ENCODE results near the gene CALY. TPM values are rescaled to one million over a fixed set of nuclear protein-coding genes. Genes with fewer than 3 reads are reported as not detected.

The CALY gene
- total and polyA plus RNA-seq, 12 donors, result 0.55 to 30.7 (median 12.4) TPM; not detected in 4

GRCh38 chr10:133299224-133299623 is 37.5 kb downstream of the CALY start:
- TF ChIP-seq, protein P1, sequence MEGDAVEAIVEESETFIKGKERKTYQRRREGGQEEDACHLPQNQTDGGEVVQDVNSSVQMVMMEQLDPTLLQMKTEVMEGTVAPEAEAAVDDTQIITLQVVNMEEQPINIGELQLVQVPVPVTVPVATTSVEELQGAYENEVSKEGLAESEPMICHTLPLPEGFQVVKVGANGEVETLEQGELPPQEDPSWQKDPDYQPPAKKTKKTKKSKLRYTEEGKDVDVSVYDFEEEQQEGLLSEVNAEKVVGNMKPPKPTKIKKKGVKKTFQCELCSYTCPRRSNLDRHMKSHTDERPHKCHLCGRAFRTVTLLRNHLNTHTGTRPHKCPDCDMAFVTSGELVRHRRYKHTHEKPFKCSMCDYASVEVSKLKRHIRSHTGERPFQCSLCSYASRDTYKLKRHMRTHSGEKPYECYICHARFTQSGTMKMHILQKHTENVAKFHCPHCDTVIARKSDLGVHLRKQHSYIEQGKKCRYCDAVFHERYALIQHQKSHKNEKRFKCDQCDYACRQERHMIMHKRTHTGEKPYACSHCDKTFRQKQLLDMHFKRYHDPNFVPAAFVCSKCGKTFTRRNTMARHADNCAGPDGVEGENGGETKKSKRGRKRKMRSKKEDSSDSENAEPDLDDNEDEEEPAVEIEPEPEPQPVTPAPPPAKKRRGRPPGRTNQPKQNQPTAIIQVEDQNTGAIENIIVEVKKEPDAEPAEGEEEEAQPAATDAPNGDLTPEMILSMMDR (IDR thresholded peaks at IDR 0.05), result no peak
- TF ChIP-seq POLR2A (IDR thresholded peaks at IDR 0.05), result no peak
- intact Hi-C loops (cut with DNase I), result no loop called here

DNA sequence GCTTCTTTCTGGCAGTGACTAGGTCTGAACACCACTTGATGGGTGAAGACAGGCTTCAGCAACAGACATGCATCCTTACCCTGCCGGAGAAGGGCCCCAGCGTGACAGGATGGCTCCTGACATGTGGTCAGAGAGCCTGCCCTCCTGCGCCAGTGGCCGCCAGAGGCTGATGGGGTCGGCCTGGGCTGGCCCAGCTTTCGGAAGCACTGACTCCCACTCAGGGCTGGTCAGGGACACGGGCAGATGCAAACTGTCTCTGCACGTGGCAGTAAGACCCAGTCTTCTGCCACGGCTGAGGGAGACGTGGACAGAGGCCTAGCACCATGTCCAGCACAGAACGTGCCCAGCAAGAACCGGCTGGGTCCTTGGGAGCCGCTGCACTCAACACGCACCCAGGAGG is 38.2 kb downstream of the CALY start:
- peaks cover 0 to 87% of the 10 kb centered on the region in 2 donors for H3K36me3 ChIP-seq (replicated peaks in 1 of 2)
- WGBS, 4 donors, result 87 to 94% (median 90%) methylated on average over 5 to 14 of the region's 14 CpGs
- no peak for DNase-seq
- H3K27ac ChIP-seq, result no peak overlapping the region
- no peak overlapping the region for H3K4me3 ChIP-seq
- intact Hi-C loops (cut with DNase I), result no loop called here
- TF ChIP-seq, protein P1 (IDR thresholded peaks at IDR 0.05), result no peak
- TF ChIP-seq POLR2A (IDR thresholded peaks at IDR 0.05), result no peak
- H3K27me3 ChIP-seq, result no peaks in the 10 kb centered on the region
- H3K9me3 ChIP-seq (replicated peaks in 1 of 3), result no peaks in the 10 kb centered on the region
- H3K4me1 ChIP-seq (replicated peaks in 1 of 2), result peaks cover 0 to under 1% of the 10 kb centered on the region in 2 donors

More at GRCh38 chr10:133299224-133299623, 37.5 kb downstream of the CALY start:
- H3K9me3 ChIP-seq (replicated peaks in 1 of 3), result no peaks in the 10 kb centered on the region
- peaks cover 5 to 8% of the 10 kb centered on the region in 2 donors for H3K4me1 ChIP-seq (replicated peaks in 1 of 2)
- no peak for DNase-seq
- H3K36me3 ChIP-seq (replicated peaks in 1 of 2), result peaks cover 0 to 82% of the 10 kb centered on the region in 2 donors
- H3K27ac ChIP-seq, result no peak overlapping the region
- H3K4me3 ChIP-seq, result no peak overlapping the region
- WGBS, 4 donors, result 86 to 98% (median 95%) methylated on average over 8 to 10 of the region's 10 CpGs
- no peaks in the 10 kb centered on the region for H3K27me3 ChIP-seq

- DNase-seq, result no peak
- Histone ChIP-seq H3K4me3 (no peak overlapping the region), H3K9me3 (replicated peaks in 1 of 3) (no peaks in the 10 kb centered on the region), H3K4me1 (replicated peaks in 1 of 2) (no peaks in the 10 kb centered on the region), H3K27ac (no peak overlapping the region), H3K36me3 (replicated peaks in 1 of 2) (peaks cover 0 to 92% of the 10 kb centered on the region in 2 donors), H3K27me3 (no peaks in the 10 kb centered on the region)
- no peak for TF ChIP-seq POLR2A (IDR thresholded peaks at IDR 0.05)
- TF ChIP-seq, protein P1 (IDR thresholded peaks at IDR 0.05), result no peak
- 89 to 94% (median 90%) methylated on average over 8 to 10 of the region's 10 CpGs for WGBS, 4 donors
- intact Hi-C loops (cut with DNase I), result no loop called here
Measured at GRCh38 chr10:133297504-133297903, 39.2 kb downstream of the CALY start.

DNA sequence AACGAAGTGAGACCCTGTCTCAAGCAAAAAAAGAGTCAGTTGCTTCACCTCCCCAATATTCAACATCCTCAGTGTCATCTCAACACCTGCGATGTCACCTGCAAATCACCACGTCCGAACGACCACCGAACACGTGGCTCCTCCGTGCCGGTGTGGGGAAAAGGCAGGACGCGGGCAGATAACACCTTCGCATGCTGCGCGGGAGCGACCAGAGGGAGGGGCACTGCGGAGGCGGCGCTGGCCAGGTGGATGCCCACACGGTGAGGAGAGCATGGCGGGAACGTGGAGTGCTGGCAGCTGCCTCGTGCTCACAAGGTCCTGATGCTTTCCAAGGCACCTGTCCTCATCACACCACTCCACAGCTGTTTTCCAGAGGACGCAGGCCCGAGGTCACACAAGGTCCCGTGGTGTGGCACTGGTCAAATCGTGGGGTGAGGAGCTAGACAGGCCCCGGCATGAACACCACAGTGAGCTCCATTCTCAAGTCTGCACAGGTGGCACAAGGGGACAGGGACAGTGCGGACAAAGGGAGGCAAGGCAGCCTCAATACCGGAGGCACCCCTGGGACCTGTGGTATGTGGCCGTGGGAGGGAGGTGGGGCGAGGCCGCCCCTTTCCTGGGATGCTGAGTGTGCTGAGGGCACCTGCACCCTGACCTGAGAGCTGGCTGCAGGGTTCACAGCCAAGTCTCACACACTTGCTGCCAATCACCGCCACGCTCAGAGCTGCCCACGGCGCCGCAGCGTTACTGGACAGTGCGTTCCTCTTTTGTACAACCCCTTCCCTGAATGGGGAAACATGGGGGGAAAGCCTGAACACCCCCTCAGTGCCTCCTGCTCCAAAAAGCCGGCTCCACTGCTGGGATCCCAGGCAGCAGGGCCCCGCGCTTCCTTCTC is 41.0 kb downstream of the CALY start:
- no peaks in the 10 kb centered on the region for H3K9me3 ChIP-seq (replicated peaks in 1 of 3)
- no peak for DNase-seq
- 91 to 97% (median 94%) methylated on average over 33 to 42 of the region's 42 CpGs for WGBS, 4 donors
- no peaks in the 10 kb centered on the region for H3K4me1 ChIP-seq (replicated peaks in 1 of 2)
- no peak for TF ChIP-seq POLR2A (IDR thresholded peaks at IDR 0.05)
- TF ChIP-seq, protein P1 (IDR thresholded peaks at IDR 0.05), result no peak
- H3K27me3 ChIP-seq, result no peaks in the 10 kb centered on the region
- no peak overlapping the region for H3K27ac ChIP-seq
- no peak overlapping the region for H3K4me3 ChIP-seq
- intact Hi-C loops (cut with DNase I), result no loop called here
- peaks cover 0 to 86% of the 10 kb centered on the region in 2 donors for H3K36me3 ChIP-seq (replicated peaks in 1 of 2)
